IPS DF 4.7 (cell line): ENCODE measurements around the gene GNAT3.

ENCODE experiments used
- DNase-seq: peaks from one replicate; pipeline ENCODE4 v3.0.0-alpha.2; 2013; ENCODE audit warnings: low spot score; ENCODE audit errors: extremely low read depth

GNAT3 gene

DNA sequence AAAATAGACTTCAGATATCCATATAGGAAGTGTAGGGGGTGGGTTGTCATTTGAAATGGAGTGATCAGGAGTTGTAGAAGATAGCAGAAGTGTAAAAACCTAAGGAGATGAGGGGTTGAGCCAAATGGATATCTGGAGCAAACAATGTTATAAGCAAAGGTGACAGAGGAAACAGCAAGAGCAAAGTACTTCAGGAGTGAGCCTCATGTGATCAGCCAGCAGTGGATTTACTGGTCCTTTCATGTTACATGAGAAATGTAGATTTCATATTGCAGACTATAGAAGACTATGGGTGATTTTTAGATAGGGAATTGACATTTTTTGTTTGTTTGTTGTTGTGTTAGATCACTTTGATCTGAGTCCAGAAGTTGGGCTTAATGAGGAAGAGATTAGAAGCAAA is 47.7 kb downstream of the GNAT3 start:
- no peak for DNase-seq

DNA sequence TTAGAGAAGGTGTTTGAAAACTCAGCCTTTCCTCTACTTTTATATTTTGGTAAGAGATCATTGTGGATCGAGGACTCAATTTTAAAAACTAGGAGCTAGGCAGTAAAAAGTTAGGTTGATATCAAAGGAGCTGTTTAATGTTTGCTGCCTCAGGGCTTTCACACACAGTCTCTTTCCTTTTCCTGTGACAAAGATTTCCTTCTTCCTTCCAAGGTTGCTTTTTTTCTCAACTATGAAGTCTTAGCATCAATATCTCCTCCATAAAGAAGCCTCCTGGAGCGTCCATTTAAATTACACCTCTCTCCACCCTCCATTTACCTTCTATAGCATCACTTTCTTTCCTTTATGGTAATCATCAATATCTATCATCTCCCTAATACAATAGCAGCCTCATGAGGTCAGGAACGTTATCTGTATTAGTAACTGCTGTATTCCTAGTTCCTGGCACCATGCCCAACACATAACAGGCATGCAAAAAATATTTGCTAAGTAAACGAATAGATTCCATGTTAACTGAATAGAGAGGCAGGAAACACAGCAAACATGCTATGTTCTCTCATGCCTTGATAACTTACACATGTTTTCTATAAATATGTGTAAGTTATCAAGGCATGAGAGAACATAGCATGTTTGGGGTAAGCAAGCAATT is 48.5 kb downstream of the GNAT3 start:
- DNase-seq, result no peak

DNA sequence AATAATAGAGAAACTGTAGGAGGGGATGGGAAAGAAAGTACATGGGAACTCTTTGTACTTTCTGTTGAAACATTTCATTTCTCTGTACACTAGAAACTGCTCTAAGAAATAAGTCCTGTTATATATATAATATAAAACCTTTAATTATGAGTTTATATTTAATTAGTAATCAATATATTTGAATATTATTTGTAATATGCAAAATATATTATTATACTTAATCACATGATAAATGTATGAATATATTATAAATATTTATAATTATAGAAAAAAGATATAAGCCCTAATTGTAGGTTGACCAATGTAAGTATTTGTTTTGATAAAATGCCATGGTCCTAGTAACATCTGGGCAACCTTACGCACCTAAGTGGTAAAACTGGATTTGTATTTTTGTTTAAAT is 51.0 kb downstream of the GNAT3 start:
- no peak for DNase-seq

DNA sequence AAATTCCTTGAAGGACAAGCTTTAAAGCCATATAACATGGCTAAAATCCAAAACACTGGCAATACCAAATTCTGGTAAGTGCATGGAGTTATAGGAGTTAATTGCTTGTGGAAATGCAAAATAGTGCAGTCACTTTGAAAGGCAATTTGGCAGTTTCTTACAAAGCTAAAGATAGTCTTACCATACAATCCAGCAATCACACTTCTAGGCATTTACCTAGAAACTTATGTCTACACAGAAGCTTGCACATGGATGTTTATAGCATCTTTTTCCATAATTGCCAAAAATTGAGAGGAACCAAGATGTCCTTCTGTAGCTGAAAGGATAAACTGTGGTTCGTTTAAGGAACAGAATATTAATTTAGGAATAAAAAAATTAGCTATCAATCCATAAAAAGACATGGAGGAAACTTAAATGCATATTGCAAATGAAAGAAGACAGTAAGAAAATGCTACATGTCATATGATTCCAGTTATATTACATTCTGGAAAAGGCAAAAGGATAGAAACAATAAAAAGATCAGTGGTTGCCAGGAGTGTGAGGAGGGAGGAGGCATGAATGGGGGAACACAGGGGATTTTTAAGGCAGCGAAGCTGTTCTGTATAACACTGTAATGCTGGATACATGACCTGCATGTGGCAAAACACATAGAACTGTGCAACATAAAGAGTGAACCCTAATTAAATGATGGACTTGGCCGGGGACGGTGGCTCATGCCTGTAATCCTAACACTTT is 51.9 kb downstream of the GNAT3 start:
- DNase-seq, result no peak

DNA sequence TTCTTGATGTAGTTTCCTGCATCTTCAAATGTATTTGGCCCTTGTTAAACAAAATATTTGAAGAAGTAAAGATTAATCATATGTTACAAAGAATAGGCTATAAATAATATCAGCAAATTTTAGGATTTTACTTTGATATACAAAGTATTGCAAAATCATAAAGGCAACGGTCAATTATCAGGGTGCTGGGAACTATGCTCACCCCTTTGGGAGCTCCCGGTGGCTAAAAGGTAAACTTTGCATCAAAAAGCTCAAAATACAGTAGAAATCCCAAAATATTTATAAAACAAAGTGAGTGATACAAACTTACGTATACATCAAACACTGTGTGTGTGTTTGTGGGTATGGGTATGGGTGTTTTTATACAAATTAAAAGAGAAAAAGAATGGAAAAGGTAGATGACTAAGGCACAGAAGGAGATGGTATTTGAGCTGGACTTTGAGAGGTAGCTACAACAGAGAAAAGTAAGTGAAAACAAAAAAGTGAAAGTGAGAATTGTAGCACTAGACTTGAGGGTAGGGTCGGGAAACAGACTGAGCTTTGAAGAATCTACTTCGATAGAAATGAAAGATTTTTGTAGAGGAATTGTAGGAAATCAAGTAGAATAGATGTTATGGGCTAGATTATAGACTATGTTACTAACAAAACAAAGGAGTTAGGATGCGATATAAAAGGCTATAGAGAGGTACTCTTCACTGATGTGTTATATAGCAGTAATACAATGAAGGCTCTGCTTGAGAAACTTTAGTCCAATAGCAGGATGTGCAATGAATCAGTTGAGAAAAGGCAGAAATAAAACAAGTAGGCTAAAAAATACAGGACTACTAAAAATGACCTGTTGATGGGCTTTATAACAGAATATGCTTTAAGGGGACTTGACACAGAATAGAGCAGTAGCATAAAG is 52.8 kb downstream of the GNAT3 start:
- no peak for DNase-seq

DNA sequence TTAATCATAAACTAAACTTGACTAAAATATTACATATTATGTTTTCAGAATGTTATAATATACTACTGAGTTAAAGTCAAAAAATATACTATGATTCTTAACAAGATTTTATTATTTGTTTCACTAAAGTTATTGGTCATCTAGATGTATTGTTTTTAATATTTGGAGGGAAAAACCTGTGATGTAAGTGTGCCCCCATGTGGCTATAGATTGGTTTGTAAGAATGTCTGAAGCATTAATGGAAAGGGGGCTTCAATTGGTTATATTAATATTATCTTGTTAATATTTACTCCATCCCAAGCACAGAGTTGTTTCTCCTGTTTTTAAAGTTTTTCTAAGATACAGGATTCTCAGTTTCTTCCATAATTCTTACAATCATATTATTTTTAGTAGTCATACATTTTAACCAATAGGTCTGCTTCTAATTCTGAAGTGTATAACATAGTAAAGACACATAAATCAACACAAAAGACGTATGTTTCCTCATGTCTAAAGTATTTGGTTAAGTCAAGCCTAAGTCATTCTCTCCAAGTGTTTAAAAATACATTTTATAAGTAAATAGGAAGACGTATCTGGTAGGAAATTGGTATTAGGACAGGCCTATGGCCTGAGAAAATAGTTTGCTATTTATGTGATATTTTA is 58.0 kb downstream of the GNAT3 start:
- DNase-seq, result no peak

DNA sequence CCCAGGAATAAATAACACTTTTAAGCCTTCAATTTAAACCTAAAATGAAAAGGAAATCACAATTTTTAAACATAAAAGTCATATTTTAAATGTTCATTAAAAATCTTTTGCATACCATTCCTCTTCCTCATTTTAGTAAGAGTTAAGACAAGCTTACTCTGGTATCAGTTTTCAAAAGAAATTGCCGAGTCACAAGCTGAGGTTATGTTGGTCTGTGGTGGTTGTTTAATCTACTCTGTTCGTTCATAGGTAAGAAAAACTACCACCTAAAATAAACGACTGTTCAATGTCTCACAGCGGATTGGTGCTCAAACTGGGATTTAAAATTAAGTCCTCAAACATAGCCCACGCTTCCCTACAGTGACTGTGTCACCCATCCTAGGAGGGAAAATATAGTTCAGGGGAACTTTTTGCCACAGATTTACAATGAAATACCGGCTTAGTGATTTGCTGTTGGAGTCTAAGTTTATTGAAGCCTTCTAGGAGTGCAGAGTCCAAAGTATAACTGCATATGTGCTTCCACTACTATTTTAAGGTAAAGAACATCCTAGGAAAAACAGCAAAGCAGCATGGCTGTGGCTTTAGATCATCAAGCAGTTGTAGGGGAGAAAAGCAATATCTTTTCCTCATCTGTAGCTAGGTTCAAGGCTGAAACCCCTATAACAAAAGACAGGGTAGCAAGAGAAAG is 61.1 kb downstream of the GNAT3 start:
- DNase-seq, result no peak

DNA sequence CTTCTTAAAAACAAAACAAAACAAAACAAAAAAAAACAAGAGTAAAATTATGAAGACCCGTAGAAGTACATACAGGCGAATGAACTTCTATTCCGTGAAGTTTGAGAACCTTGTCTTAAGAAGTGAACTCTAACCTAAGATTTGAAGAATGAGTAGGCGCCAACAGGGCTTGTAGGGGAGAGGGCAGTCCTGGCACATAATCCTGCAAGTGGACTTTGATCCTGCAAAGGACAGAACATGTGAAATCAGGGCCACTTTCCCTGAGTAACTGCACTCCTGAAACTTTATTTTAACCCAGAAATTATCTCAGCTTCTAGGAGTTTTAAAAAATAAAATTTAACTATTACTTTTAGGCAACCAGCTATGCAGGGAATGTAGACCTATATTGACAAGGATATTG is 62.0 kb downstream of the GNAT3 start:
- no peak for DNase-seq

DNA sequence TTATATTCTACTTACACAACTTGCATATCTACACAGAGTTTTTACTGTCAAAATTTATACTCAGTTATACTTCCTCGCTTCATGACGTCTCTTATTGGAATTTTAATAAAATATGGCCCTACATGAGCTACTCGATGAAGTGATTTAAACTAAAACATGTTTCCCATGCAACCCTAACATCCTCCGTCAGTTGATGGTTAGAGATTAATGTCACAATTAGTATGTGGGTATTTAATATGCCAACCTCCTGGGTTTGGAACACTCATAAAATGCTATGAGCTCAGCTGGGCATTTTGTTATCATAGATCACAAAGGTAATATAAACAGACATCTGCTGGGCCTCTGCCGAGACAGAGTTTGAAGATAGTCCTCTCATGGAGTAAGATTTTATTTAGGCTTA is 66.5 kb downstream of the GNAT3 start:
- no peak for DNase-seq

DNA sequence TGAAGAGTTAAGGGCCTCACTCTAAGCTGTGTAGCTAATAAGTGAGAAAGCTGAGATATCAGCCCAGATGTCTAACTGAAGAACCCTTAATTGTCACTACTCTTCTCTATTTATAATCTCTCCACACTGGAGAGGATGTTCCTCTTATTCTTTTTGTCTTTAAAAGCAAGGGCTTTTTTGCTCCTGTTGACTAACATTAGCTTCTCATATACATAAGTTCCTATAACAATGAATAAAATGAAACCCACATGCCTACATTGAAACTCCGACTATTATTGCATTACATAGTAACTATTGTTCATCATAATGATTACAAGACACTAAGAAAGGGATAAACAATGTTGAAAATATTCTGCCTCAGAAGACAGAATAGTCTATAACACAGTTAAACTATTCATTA is 67.1 kb downstream of the GNAT3 start:
- DNase-seq, result no peak

DNA sequence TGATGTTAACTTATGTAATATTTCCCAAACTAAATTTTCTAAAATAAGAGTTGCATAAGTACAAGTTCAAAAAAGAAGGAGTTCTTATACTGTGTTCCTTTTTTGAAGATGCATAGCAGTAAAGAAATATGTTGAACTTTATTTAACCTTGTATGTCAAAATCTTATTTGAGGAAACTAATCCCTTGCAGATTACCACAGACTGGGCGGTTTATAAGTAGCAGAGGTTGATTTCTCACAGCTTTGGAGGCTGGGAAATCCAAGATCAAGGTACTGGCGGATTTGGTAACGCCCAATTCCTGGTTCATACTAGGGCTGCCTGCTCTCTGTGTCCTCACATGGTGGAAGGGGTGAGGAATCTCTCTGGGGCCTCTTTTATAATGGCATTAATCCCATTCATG is 68.5 kb downstream of the GNAT3 start:
- no peak for DNase-seq

DNA sequence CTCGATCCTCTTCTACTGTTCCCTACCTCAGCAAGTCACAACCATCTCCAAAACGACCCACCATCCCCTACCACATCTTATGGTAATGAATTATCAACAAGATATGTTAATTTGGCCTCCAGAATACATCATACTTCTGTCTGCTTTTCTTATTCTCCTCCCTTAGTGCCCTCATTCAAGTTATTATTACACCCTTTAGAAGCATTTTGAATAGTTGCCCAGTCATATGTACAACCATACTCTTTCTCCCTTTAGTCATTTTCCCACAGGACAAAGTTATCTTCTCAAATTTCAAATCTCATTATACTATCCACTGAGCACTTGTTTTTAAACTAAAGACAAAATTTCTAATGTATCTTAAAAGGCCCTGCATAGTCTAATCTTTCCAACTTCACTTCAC is 71.0 kb downstream of the GNAT3 start:
- DNase-seq, result no peak

DNA sequence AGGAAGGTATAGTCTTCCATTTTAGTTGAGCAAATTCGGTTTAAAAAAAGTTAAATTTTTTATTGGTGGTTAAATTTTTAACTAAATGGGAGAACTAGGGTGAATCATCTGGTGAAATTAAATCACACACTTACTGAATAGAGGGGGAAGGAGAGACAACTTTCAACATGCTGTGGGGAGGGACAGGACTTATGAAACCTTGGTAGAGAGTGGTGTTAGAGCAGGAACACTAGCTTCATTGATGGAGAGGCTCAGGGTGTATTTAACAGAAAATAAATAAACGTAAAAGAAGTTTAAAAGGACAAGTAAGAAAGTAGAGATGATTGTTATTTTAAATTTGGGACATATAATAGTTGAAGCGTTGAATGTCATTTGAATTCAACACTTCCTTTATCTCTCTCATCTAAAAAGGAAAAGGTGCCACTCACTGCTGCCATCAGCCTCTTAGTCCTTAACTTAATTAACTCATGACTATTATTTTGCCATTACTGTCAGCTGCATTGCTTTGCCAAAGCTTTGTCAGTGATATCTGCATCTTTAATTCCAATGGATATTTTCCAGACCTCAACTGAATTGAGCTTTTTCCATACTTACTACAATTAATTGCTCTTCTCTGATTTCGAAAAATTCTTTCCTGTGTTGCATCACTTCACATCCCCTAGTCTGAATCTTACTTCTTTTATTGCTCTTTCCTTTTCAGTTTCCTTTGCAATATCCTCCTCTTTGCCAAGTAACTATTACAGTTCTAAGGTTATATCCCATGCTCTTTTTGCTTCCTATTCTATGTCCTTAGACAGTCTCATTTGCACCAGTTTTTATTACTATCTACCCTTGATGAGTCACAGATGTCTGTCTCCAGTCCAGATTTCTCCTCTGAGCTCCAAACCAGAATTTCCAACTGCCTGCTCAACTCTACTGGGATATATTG is 71.7 kb downstream of the GNAT3 start:
- no peak for DNase-seq

DNA sequence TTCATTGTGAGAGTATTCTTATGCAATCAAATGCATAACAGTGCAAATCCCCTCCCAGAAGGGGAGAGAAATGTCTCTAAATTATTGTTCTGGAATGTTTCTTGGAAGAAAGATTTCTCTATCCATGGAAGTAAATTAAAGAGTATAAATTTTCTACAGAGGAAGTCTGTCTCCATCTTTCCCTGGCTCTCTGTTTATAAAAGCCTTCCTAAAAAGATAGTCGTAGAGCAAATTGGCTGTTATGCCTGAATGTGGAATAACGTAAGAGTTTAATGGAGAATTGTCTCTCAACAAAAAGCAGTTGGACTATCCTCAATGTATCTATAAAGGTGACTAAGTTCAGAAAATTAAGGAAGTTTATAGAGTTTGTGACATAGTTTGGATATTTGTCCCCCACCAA is 76.3 kb downstream of the GNAT3 start:
- no peak for DNase-seq

DNA sequence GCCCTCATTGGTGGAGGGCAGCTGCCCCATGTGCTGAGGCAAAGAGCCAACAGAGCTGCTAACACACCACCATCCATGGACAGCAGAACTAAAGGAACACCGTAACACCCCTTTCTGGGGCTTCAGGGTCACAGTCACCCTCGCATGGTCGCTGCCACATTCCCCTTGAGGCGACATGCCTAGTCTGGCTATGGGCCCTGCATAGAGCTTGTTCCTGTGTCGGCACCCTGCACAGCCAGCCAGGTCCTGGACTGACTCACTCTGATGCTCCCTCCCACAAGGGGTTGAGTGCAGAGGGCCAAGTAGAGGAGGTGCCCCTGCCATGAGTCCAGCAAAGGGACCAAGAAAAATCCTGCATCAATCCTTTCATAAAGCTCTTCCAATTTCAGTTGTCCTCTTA is 77.8 kb downstream of the GNAT3 start:
- no peak for DNase-seq

DNA sequence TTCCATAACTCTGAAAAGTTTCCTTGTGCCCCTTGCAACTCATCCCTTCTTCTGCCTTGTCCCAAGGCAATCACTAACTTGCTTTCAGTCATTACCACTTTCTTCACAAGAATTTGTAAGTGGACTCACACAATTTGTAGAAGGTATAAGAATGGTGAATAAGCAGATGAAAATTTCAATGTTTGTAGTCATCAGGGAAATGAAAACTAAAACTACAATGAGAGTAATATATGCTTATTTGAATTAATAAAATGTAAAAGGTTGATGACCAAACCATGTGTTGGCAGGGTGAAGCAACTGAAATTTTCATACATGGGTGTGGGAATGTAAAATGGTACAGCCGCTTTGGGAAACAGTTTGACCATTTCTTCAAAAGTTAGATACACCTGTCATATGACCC is 79.7 kb downstream of the GNAT3 start:
- DNase-seq, result no peak

DNA sequence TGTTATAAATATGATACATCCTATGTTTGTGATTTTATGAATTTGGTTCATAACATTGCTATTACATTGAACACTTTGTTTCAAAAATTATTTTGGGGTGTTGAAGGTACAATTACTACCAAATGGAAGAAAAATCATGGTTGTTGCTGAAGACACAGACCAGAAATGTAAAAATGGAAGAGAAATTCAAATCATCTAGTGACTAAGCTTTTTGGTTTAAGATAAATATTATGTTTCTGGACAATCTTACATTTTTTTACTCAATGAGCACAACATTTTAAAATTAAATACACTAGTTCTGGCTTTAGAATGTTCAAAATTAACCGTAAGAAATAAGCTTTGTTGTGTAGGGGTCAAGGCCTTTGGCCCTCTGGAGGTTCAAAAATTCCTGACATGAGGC is 82.7 kb downstream of the GNAT3 start:
- DNase-seq, result no peak

DNA sequence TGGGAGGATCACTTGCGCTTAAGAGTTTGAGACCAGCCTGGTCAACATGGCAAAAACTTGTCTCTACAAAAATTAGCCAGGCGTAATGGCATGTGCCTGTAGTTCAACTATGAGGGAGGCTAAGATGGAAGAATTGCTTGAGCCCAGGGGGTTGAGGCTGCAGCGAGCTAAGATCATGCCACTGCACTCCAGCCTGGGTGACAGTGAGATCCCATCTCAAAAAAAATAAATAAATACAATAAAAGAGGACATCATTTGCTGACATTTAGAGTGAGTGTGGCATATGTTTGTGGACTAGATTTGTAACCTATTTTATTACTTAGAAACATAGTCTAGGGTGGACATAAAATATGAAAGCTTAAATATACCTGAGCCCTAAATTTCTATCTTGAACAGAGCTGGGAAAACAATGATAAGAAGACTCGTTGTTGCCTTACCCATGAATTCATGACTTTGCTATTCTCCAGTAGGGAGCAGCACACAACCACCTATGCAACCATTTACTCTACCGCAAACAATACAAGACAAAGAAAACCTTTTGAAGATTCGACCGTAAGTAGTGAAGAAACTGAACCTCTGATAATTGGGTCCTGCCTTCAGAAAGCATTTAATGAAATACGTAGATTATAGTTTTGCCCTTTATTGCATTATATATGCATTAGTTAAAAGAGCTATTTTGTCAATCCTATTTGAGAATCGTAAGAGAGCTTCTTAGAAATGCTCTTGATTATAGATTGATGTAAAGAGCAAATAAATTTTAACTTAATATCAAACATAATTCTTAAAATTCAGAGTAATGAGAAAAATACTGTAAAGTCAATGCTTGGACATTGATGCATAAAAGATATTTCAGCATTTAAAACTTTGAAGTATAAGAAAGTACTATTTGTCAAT is 83.5 kb downstream of the GNAT3 start:
- peak; percentile 25 for DNase-seq

DNA sequence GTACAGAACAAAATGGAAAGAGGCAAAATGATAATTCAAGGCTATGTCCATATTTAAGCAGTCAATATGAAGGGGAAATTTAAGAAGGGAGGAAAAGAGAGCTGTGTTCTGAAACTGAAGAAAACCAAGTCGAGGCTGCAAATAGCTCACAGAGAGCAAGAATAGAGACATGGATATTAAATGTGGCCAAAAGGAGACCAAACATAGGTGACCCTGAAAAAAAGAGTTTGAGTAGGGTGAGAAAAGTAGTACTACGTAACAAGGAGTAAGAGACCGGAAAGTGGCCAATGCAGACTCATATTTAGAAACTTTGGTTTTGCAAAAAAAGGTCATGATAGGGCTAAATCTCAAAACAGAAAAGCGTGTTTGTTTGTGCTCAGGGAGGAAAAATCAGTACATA is 84.6 kb downstream of the GNAT3 start:
- DNase-seq, result no peak
